ENCODE results near the gene VPS72. TPM values are rescaled to one million over a fixed set of nuclear protein-coding genes. Genes with fewer than 3 reads are reported as not detected.
"Not testable (repeated sequence)": the region's sequence is repeated elsewhere in the genome, so short reads cannot be mapped to it uniquely, and the experiment has no call there.

VPS72 gene
- total RNA-seq, 1 experiment from 2014 or later, result 68.9 TPM

GRCh38 chr1:151210830-151211229 lies 20.8 kb upstream of the VPS72 start:
- no peaks in the 10 kb centered on the region for H3K9me2 ChIP-seq (ENCODE audit: insufficient read depth)
- RAD21 ChIA-PET (ENCODE audit: low non-redundant PET in 1 of 2, low total read pairs in 2 of 2, uncharacterized antibody in 2 of 2, unreplicated experiment in 2 of 2), result no interaction called here
- no peak overlapping the region for H3K4me2 ChIP-seq (ENCODE audit: low read length)
- peaks cover 3% of the 10 kb centered on the region; the same call in 1 of the 2 replicates for H4K20me1 ChIP-seq (ENCODE audit: insufficient read depth)
- H3K9me3 ChIP-seq (ENCODE audit: control insufficient read depth in 1 of 2, insufficient read depth in 1 of 2, low read depth in 1 of 2, low read length in 2 of 2), result no peaks in the 10 kb centered on the region
- H3K27me3 ChIP-seq (ENCODE audit: insufficient read depth, low read length), result no peaks in the 10 kb centered on the region
- no peaks in the 10 kb centered on the region for H3K4me1 ChIP-seq (ENCODE audit: control insufficient read depth in 1 of 2, insufficient read depth in 2 of 2, low read length in 2 of 2)
- POLR2A ChIA-PET, result no interaction called here
- CTCF ChIA-PET, result no interaction called here
- H3K36me3 ChIP-seq (ENCODE audit: control insufficient read depth in 1 of 2, insufficient read depth in 2 of 2, low read length in 2 of 2), result peaks cover 11 to 12% of the 10 kb centered on the region in 2 experiments; a peak in 2 of 4 replicates
- intact Hi-C loops (cut with micrococcal nuclease), result no loop called here
- peaks cover 97% of the 10 kb centered on the region for H3K79me2 ChIP-seq (ENCODE audit: insufficient read depth, low read length)
- no peak overlapping the region for H3K27ac ChIP-seq (ENCODE audit: low read depth, low read length)
- BruUV-seq (replicated peaks), result no TSS peak
- H2AFZ ChIP-seq (ENCODE audit: low read depth, low read length, poor library complexity, severe bottlenecking), result no peak overlapping the region
- ATAC-seq (no peak), DNase-seq (ENCODE audit: low read depth, low spot score) (no peak)
- TF ChIP-seq ZNF274 (IDR thresholded peaks at IDR 0.05; ENCODE audit: low read depth, low read length) (no peak), POLR2AphosphoS5 (IDR thresholded peaks at IDR 0.05; ENCODE audit: low read depth, low read length) (no peak), FOSL1 (IDR thresholded peaks at IDR 0.05; ENCODE audit: low read depth) (no peak), CBX3 (IDR thresholded peaks at IDR 0.05; ENCODE audit: low read depth) (no peak), CTCF (IDR thresholded peaks at IDR 0.05 in 2 of 3, conservative IDR thresholded peaks at IDR 0.05 in 1 of 3; ENCODE audit: borderline replicate concordance in 1 of 3, insufficient read depth in 1 of 3, low read depth in 2 of 3, low read length in 2 of 3) (no peak), SP1 (IDR thresholded peaks at IDR 0.05; ENCODE audit: low read depth) (no peak), RAD21 (IDR thresholded peaks at IDR 0.05; ENCODE audit: low read depth) (no peak), SIN3A (IDR thresholded peaks at IDR 0.05; ENCODE audit: low read depth) (no peak), ZFX (IDR thresholded peaks at IDR 0.05) (no peak), CEBPB (IDR thresholded peaks at IDR 0.05; ENCODE audit: low read depth) (no peak), REST (IDR thresholded peaks at IDR 0.05; ENCODE audit: low read depth) (no peak), POLR2A (IDR thresholded peaks at IDR 0.05; ENCODE audit: borderline replicate concordance, extremely low read depth, insufficient read depth, insufficient read length) (no peak), TCF7L2 (IDR thresholded peaks at IDR 0.05; ENCODE audit: borderline replicate concordance, extremely low read depth, insufficient read depth, insufficient read length) (no peak)
- no peak overlapping the region for H3K4me3 ChIP-seq (replicated peaks in 1 of 2; ENCODE audit: low read depth in 1 of 2, low read length in 2 of 2)
- no peak overlapping the region for H3K9ac ChIP-seq (ENCODE audit: low read length)

- H3K4me2 ChIP-seq (ENCODE audit: low read length); BruUV-seq (replicated peaks); H3K27ac ChIP-seq (ENCODE audit: low read depth, low read length); H3K4me3 ChIP-seq (replicated peaks in 1 of 2; ENCODE audit: low read depth in 1 of 2, low read length in 2 of 2); RAD21 ChIA-PET (ENCODE audit: low non-redundant PET in 1 of 2, low total read pairs in 2 of 2, uncharacterized antibody in 2 of 2, unreplicated experiment in 2 of 2); H3K9me2 ChIP-seq (ENCODE audit: insufficient read depth); ATAC-seq; H4K20me1 ChIP-seq (ENCODE audit: insufficient read depth); POLR2A ChIA-PET; H3K9me3 ChIP-seq (ENCODE audit: control insufficient read depth in 1 of 2, insufficient read depth in 1 of 2, low read depth in 1 of 2, low read length in 2 of 2); intact Hi-C loops (cut with micrococcal nuclease); CTCF ChIA-PET; H2AFZ ChIP-seq (ENCODE audit: low read depth, low read length, poor library complexity, severe bottlenecking); DNase-seq (ENCODE audit: low read depth, low spot score); H3K9ac ChIP-seq (ENCODE audit: low read length); H3K27me3 ChIP-seq (ENCODE audit: insufficient read depth, low read length); H3K4me1 ChIP-seq (ENCODE audit: control insufficient read depth in 1 of 2, insufficient read depth in 2 of 2, low read length in 2 of 2): not testable (repeated sequence)
- H3K79me2 ChIP-seq (ENCODE audit: insufficient read depth, low read length), result peaks cover 98% of the 10 kb centered on the region
- H3K36me3 ChIP-seq (ENCODE audit: control insufficient read depth in 1 of 2, insufficient read depth in 2 of 2, low read length in 2 of 2), result peaks cover 15 to 16% of the 10 kb centered on the region in 2 experiments; a peak in 2 of 4 replicates
Measured at GRCh38 chr1:151205381-151205965, 15.5 kb upstream of the VPS72 start.

All from HCT116 (cell line).